MCF 10A (cell line): Measurements from ENCODE around the gene DOCK8. TPM values are rescaled to one million over a fixed set of nuclear protein-coding genes. Genes with fewer than 3 reads are reported as not detected.
"Not testable (repeated sequence)": the region's sequence is repeated elsewhere in the genome, so short reads cannot be mapped to it uniquely, and the experiment has no call there.

Source experiments
- BruUV-seq: library from RNA; stranded (reverse); fragments of 400-500 nt; replicated peaks from 2 replicates; lab custom pipeline; 2021; lab: Mats Ljungman, UMichigan
- CTCF ChIA-PET: fragments of 300-600 bp; sonication (Branson Sonifier 250); formaldehyde crosslinking; extraction: SDS; loops from one replicate; lab custom pipeline; 2021; ENCODE audit warnings: antibody characterized with exemption, inconsistent platforms; lab: Yijun Ruan, JAX
- POLR2A ChIA-PET: fragments of 300-600, 350-650 bp; sonication (Branson Sonifier 250); formaldehyde crosslinking; extraction: SDS; loops from one replicate; lab custom pipeline; 2020; ENCODE audit warnings: antibody characterized with exemption, inconsistent platforms; lab: Yijun Ruan, JAX
- DNase-seq: peaks from one replicate; pipeline ENCODE4 v3.0.0-alpha.2; 2018; ENCODE audit not compliant: unreplicated experiment
- H3K27ac Mint-ChIP-seq: one replicate; pipeline ENCODE4 v1.8.0; 2022; ENCODE audit warnings: mild to moderate bottlenecking, low read depth, mixed read lengths; ENCODE audit not compliant: unreplicated experiment
- H3K27me3 Mint-ChIP-seq: one replicate; pipeline ENCODE4 v1.8.0; 2022; ENCODE audit warnings: mixed read lengths; ENCODE audit not compliant: insufficient read depth, unreplicated experiment
- H3K36me3 Mint-ChIP-seq: one replicate; pipeline ENCODE4 v1.8.0; 2022; ENCODE audit warnings: mild to moderate bottlenecking, moderate library complexity, mixed read lengths; ENCODE audit not compliant: insufficient read depth, unreplicated experiment
- H3K4me1 Mint-ChIP-seq: one replicate; pipeline ENCODE4 v1.8.0; 2022; ENCODE audit warnings: mixed read lengths; ENCODE audit not compliant: insufficient read depth, unreplicated experiment
- H3K4me3 Mint-ChIP-seq: one replicate; pipeline ENCODE4 v1.8.0; 2022; ENCODE audit warnings: mild to moderate bottlenecking, moderate library complexity, mixed read lengths; ENCODE audit not compliant: unreplicated experiment
- H3K9me3 Mint-ChIP-seq: one replicate; pipeline ENCODE4 v1.8.0; 2022; ENCODE audit warnings: mixed read lengths; ENCODE audit not compliant: unreplicated experiment
- CTCF ChIP-seq: fragments of 200-600 bp; IDR thresholded peaks from one replicate; pipeline ENCODE4 v1.8.0; 2022; ENCODE audit warnings: antibody characterized with exemption, mild to moderate bottlenecking; ENCODE audit not compliant: unreplicated experiment
- intact Hi-C: fragments of 100-400 bp; cut with micrococcal nuclease; formaldehyde crosslinking; loops from 2 replicates; pipeline ENCODE4 v1.14.1; 2022
- total RNA-seq: library from RNA; stranded (reverse); gene quantifications from 2 replicates; pipeline ENCODE4 v1.2.3, GENCODE V29; 2022

Gene DOCK8
- total RNA-seq, 1 experiment from 2014 or later, result 5.2 TPM

GRCh38 chr9:216866-217265 lies 2.2 kb downstream of the DOCK8 start:
- Mint-ChIP-seq H3K9me3 (no peaks in the 10 kb centered on the region), H3K4me3 (no peak overlapping the region), H3K4me1 (no peaks in the 10 kb centered on the region), H3K27me3 (no peaks in the 10 kb centered on the region), H3K27ac (no peak overlapping the region), H3K36me3 (no peaks in the 10 kb centered on the region)
- no TSS peak for BruUV-seq
- no peak for TF ChIP-seq CTCF
- POLR2A ChIA-PET, result interaction anchor here (0.8 to 1.2 kb wide), 2 partner anchors 12 to 23 kb away, joined by 3 to 4 read pairs; no protein-coding TSS in a partner anchor
- DNase-seq, result no peak
- CTCF ChIA-PET, result interaction anchor here (0.6 kb wide), 1 partner anchor 130 kb away, joined by 3 read pairs; no protein-coding TSS in a partner anchor
- intact Hi-C loops, result loop anchor here (5.0 kb wide), 1 partner anchor 85 kb away; no protein-coding TSS in a partner anchor

GRCh38 chr9:217950-218349 lies 3.3 kb downstream of the DOCK8 start:
- BruUV-seq, result no TSS peak
- Mint-ChIP-seq H3K36me3 (no peaks in the 10 kb centered on the region), H3K9me3 (no peaks in the 10 kb centered on the region), H3K4me1 (no peaks in the 10 kb centered on the region), H3K27me3 (no peaks in the 10 kb centered on the region), H3K4me3 (no peak overlapping the region), H3K27ac (no peak overlapping the region)
- ChIA-PET POLR2A (interaction anchor here (1.2 kb wide), 1 partner anchor 11 kb away, joined by 4 read pairs; no protein-coding TSS in a partner anchor), CTCF (interaction anchor here (0.7 kb wide), 1 partner anchor 199 kb away, joined by 3 read pairs; no protein-coding TSS in a partner anchor)
- intact Hi-C loops, result loop anchor here (5.0 kb wide), 1 partner anchor 84 kb away; no protein-coding TSS in a partner anchor
- no peak for DNase-seq
- TF ChIP-seq CTCF, result no peak

GRCh38 chr9:219036-219435 lies 4.4 kb downstream of the DOCK8 start:
- H3K9me3 Mint-ChIP-seq, BruUV-seq, DNase-seq, H3K27me3 Mint-ChIP-seq, H3K36me3 Mint-ChIP-seq, H3K4me1 Mint-ChIP-seq, H3K4me3 Mint-ChIP-seq, POLR2A ChIA-PET, H3K27ac Mint-ChIP-seq: not testable (repeated sequence)
- intact Hi-C loops, result loop anchor here (5.0 kb wide), 1 partner anchor 83 kb away; no protein-coding TSS in a partner anchor
- CTCF ChIA-PET, result interaction anchor here (0.6 to 0.9 kb wide), 2 partner anchors 30 to 662 kb away, joined by 3 to 4 read pairs; no protein-coding TSS in a partner anchor

- no peaks in the 10 kb centered on the region for H3K27me3 Mint-ChIP-seq
- H3K4me3 Mint-ChIP-seq, result no peak overlapping the region
- TF ChIP-seq CTCF, result no peak
- CTCF ChIA-PET, result interaction anchor here (0.5 to 0.9 kb wide), 2 partner anchors 17 to 661 kb away, joined by 4 read pairs; no protein-coding TSS in a partner anchor
- no peaks in the 10 kb centered on the region for H3K4me1 Mint-ChIP-seq
- no peak overlapping the region for H3K27ac Mint-ChIP-seq
- intact Hi-C loops, result loop anchor here (5.0 kb wide), 1 partner anchor 82 kb away; no protein-coding TSS in a partner anchor
- no peaks in the 10 kb centered on the region for H3K9me3 Mint-ChIP-seq
- BruUV-seq, result no TSS peak
- no peaks in the 10 kb centered on the region for H3K36me3 Mint-ChIP-seq
- DNase-seq, result no peak
- POLR2A ChIA-PET, result interaction anchor here (0.6 to 1.1 kb wide), 2 partner anchors 8 to 27 kb away, joined by 3 to 4 read pairs; no protein-coding TSS in a partner anchor
Measured at GRCh38 chr9:219670-220365, 5.2 kb downstream of the DOCK8 start.
